HG03108 (cell line): ENCODE data around the gene TMEM254.
A peak's percentile ranks its signal among the peaks of the same experiment; 100 is the strongest.
"Not testable (repeated sequence)": the region's sequence is repeated elsewhere in the genome, so short reads cannot be mapped to it uniquely, and the experiment has no call there.

Experiments
- ATAC-seq: cut with Tn5 transposase; IDR thresholded peaks from one replicate; pipeline ENCODE4 v1.9.1; 2021; ENCODE audit warnings: moderate library complexity; ENCODE audit not compliant: unreplicated experiment

Gene TMEM254, protein sequence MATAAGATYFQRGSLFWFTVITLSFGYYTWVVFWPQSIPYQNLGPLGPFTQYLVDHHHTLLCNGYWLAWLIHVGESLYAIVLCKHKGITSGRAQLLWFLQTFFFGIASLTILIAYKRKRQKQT

DNA sequence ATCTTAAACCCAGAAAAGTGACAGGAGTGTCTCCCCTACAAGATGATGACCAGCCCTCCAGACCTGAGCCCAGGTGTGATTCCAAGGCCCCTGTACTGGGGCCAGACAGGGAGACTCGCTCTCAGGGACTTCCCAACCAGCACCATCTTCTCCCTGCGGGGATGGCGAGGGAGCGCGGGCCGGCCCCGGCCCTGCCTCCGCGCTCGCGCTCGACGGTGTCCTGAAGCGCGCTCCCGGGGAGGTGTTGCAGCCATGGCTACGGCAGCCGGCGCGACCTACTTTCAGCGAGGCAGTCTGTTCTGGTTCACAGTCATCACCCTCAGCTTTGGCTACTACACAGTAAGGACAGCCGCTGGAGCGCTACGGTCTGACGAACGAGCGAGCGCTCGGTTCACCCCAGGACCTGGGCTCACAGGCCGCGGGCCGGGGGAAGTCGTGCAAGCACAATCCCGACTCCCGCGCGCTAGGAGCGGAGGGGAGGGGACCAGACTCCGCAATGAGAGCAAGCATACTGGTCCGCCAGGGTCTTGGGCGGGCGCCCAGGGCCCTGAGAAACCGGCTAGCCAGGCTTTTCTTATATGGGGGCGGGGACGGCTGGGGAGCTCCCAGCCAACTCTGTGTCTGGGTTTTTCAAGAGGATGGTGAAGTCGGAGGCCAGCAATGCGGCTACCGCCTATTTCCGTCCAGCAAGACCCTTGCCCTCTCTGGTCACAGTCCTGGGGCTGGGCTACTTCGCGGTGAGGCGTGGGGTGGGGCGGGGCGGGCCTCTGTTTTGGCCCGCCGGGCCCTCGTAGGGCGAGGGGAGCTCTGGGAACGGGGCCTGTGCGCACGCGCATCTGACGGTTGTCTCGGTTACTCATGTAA lies at the start of gene TMEM254:
Gene TMEM254, plus strand, starts transcription at position 218 of the 864 bp plus-strand sequence. Its CDS starts 35 bp downstream, at position 253.
- peak; percentile 78 for ATAC-seq

DNA sequence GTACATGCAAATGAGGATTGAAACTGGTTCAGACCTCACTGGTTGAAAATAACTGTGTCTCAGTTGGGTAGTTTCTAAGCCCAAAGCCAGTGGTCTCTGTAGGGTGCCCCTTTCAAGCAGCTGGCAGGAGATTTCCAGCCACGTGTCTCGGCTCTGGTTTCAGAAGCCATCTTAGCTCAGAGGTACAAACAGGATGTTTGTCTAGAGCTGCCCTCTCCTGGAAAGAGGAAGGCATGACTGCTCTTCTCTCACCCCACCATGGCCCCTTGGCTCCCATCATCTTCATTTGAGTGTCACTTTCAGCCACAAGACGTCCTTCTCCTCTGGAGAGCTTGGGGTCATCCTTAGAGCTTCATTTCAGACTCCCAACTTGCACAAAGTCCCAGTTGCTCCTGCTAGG lies 49.3 kb upstream of the TMEM254 start:
- not testable (repeated sequence) for ATAC-seq

DNA sequence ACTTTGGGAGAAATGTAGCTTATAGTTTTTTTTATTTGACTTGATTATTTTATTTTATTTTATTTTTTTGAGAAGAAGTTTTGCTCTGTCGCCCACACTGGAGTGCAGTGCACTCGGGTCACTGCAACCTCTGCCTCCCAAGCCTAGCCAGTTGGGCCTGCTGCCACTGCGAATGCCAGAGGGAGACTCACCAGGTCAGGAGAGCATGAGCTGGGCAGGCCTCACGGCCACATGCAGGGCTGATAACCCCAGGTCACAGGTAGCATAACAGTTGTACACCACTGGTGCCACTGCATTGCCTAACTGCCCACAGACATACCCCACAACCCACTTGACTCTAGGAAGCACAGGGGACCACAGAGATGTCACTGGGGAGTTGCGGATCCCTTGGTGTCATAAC lies 48.6 kb upstream of the TMEM254 start:
- ATAC-seq = not testable (repeated sequence)

DNA sequence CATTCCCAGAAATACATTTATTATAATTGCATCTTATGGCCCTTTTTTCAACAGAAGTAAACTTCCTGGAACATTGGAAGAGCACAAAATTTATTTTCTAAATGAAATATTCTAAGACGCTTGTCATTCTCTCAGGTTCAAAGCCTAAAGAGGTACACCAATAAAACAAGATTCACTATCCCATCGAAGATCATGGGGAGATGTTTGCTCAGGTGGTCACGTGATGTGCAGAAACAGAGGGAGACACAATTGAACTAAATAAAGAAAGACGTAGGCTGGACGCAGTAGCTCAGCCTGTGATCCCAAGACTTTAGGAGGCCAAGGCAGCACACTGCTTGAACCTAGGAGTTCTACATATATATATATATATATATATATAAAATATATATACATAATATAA lies 46.0 kb upstream of the TMEM254 start:
- ATAC-seq = no peak

DNA sequence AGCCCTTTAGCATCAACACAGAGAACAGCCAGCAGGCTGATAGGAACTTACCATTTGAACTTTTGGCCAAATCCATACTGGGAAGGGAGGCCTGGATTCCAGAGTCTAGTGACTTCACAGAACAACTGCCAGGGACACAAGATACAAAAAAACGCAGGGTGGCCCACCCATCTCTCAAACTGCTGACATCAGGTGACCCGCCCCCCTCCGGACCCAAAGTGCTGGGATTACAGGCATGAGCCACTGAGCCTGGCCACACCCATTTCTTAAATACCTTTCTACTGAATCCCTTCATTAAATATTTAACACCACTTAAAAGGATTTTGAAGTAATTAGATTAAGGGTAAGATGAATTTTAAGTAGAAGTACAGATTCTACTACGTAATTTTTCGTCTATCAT lies 43.7 kb upstream of the TMEM254 start:
- not testable (repeated sequence) for ATAC-seq

DNA sequence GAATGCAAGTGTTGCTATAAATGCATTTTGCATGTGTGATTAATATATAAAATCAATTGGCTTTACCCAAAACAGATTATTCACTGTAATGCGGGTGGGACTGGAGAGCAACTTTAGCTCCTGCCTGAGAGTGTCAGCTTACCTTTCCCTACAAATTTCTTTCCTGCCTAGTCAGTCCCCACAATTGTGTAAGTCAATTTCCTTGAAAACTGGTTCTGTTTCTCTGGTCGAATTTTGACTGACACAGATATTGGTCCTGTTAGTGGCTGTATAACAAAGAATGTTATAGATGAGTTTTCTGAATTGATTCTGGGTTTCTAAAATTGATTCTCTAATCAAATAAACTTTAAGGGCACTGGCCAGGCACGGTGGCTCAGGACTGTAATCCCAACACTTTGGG lies 43.0 kb upstream of the TMEM254 start:
- not testable (repeated sequence) for ATAC-seq

DNA sequence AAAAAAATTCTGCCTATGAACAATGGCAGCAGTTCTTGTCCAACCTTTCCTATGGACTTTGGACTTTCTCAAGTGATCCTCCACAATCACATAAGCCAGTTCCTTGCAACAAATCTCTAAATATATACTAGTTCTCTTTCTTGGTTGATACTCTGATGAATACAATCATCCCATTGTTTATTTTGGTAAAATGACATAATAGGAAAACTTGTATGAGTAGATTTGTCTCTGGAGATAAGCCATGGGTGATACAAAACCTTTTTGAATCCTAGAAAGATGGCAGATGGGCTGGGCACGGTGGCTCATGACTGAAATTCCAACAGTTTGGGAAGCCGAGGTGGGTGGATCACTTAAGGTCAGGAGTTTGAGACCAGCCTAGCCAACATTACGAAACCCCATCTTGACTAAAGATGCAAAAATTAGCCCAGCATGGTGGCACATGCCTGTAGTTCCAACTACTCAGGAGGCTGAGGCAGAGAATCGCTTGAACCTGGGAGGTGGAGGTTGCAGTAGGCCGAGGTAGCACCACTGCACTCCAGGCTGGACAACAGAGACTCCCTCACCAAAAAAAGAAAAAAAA lies 41.5 kb upstream of the TMEM254 start:
- not testable (repeated sequence) for ATAC-seq

DNA sequence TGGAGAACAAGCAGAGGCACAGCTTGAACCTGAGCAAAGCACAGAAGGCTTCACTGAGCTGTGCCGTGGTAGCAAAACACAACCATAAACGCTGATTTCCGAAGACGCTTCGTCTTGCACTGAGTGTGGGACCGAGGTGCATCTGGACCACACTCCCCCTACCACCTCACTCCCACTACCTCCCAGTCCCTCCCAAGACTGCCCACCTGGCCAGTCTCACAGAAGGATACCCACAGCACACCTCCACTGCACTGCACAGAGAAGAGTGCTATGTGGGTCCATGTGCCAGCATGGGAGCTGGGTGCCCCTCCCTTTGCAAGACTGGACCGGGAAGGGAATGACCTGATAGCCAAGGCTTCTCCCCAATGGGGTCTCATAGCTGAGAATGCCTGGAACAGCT lies 40.2 kb upstream of the TMEM254 start:
- ATAC-seq = not testable (repeated sequence)

DNA sequence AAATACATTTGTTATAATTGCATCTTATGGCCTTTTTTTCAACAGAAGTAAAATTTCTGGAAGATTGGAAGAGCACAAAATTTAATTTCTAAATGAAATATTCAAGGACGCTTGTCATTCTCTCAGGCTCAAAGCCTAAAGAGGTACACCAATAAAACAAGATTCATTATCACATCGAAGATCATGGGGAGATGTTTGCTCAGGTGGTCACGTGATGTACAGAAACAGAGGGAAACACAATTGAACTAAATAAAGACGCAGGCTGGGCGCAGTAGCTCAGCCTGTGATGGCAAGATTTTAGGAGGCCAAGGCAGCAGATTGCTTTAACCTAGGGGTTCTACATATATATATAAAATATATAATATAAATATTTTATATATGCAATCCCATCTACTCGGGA lies 37.3 kb upstream of the TMEM254 start:
- ATAC-seq = no peak

DNA sequence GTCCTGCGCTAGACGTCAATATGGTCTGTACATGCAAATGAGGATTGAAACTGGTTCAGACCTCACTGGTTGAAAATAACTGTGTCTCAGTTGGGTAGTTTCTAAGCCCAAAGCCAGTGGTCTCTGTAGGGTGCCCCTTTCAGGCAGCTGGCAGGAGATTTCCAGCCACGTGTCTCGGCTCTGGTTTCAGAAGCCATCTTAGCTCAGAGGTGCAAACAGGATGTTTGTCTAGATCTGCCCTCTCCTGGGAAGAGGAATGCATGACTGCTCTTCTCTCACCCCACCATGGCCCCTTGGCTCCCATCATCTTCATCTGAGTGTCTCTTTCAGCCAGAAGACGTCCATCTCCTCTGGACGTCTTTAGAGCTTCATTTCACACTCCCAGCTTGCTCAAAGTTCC lies 33.5 kb upstream of the TMEM254 start:
- ATAC-seq = not testable (repeated sequence)

DNA sequence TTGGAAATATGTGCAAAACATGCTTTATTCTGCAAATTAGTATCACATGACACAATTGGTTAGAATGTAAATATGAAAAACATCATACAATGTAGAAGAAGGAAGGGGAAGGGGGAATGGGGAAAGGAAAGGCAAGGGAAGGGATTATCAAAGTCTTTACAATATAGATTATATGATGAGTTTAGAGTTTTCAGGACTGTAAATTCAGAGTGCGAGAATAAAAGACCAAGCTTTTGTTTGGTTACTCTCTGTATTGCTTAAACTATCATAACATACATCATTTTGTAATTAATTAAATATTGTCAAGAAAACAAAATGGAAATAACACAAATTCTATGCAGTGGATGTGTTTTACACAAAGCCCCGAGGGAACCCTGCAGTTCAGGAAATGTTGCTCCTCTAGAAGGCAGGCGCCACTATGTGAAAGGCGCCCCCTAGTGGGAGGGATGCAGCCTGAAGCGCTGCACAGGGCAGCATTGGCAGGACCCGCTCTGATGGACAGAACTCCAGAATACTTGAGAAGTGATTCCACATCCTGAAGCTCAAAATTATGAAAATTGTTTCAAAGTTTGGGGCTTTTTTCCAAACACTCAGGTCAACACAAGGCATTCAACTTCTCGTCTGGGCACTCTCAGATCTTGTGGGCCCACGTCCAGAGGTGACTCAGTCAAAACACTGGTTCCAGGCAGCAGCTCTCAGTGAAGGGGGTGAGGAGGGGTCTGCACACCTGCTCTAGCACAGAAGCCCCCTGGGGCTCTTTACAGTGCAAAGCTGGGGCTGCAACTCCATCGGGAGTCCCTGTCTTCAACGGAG lies 31.6 kb upstream of the TMEM254 start:
- peak; percentile 85 for ATAC-seq

DNA sequence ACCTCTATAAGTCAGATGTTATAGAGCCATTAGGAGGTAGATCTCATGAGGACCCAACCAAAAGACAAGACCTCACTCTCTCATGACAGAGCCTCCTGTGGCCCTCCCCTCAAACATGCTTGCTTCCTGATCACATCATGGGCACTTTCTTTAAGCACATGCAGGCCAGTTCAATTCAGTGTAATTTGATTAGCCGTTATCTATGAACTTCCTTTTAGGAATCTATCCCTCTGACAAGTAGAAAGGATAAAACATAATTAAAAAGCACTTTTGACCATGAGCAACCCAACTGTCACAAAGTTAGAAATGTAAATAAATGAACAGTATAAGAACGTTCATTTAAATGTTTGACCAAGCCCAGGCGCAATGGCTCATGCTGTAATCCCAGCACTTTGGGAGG lies 27.7 kb upstream of the TMEM254 start:
- no peak for ATAC-seq

DNA sequence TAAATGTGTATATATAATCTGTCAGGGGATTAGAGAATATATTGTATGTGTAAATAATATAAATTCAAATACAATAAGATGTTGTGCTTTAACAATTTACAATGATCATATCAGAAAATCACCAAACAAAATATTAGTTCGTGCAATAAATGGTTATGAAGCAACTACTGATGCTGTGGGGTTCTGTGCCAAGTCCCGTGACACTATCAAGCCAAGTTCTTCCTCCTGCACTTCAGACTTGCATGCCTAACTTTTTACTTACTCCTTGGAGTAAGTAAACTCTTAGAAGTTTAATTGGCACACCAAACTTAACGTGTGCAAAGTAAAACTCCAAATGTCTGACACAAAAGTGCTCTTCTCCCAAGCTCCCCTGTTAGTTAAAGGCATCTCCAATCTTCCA lies 26.5 kb upstream of the TMEM254 start:
- no peak for ATAC-seq

DNA sequence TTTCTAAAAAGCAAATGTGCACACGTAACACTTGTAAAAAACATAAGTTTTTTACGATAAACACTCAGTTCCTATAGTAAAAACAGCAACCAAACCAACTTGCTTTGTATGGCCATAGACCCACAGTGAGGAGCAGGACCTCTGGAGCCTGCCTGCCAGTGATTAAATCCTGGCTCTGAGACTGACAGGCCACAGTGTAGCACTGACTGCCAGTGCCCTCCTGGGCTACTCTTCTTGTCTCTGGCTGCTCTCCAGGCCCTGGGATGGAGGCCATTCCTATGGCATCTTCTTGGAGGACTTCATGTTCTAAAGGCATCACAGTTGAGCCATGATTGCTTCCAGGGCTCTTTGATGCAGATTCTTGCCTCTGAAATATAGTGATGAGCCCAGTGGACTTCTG lies 22.7 kb upstream of the TMEM254 start:
- ATAC-seq = no peak

DNA sequence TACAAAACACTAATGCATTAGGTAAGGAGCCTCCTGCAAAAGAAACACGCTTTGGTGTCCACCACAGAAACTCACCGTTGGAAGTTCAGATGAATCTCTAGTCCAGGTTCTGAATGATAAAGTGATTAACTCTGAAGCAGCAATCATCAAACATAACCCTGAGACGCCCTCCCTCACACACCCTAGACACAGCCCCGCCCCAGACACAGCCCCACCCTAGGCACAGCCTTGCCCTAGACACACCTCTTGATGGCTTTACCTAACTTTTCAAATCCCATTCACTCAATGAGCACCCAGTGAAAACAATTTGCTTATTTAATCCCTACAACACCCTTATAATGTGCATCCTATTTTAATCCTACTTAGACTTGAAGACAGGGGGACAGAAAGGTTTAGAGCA lies 21.3 kb upstream of the TMEM254 start:
- no peak for ATAC-seq

DNA sequence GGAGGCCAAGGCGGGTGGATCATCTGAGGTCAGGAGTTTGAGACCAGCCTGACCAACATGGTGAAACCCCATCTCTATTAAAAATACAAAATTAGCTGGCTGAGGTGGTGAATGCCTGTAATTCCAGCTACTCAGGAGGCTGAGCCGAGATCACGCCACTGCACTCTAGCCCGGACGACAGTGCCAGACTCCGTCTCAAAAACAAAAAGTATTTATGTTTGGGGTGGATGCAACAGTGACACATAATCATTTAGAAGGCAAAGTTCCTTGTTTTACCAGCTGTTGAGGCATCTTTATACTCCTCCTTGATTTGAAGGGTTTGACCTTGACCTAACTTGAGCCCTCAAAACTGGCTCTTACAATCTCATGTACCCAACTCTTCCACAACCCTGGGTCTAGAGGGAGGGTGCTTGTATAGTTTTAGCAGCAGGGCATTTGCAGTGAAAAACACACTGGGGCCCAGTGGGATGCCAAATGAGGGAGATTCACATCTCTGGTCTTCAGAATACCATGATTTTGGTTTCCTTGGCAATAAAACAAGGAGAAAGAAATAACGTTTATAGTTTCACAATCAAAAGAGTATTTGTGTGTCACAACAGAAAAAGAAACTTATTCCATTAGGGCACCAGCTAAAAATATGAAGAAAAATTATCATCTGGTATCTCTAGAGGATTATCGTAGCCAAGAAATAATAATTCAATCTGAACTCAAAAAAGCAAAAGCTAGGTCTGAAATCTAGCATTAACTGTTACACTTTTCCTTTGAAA lies 14.2 kb upstream of the TMEM254 start:
- ATAC-seq = no peak

DNA sequence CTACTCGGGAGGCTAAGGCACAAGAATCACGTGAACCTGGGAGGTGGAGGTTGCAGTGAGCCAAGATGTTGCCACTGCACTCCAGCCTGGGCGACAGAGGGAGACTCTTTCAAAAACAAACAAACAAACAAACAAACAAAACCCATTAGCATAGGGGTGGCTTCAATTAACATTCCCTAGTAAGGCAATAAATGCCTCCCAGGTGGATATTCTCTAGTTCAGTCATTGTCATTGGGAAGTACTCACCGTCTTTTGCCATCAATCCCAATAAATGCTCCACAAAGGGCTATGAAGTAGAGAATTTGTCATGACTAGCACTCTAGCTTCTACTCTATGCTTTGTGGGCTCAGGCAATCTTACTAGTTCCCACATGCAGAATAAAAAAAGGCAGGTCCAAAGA lies 11.7 kb upstream of the TMEM254 start:
- no peak for ATAC-seq

DNA sequence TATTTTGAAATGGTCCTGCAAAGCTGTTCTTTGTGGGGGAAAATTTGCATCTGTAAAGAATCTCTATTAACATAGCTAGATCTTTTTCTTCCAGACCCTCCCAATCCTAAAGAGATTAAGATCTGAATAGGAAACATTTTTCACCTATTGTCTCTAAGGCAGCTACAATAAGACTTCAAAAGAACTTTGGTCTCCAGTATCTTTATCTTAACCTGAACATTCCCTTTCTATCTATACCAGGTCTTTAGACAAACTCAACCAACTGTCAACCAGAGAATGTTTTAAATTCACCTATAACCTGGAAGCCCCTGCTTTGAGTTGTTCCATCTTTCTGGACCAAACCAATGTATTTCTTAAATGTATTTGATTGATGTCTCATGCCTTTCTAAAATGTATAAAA lies 10.6 kb upstream of the TMEM254 start:
- ATAC-seq = not testable (repeated sequence)

DNA sequence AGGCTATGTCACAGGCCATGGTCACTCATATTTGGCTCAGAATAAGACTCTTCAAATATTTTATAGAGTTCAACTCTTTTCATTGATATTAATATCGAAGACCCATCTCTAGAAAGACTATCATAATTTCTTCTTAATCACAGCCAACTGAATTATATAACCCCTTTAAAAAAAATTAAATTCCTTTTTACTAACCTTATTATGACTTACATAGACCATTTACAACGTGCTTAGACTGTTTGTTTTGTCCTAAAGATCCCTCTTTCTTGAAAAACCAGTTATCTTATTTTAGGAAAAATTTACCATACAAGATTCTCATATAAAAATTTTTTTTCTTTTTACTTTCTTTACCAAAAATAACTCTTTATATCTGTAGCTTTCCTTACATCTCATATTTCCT lies 10.2 kb upstream of the TMEM254 start:
- no peak for ATAC-seq

DNA sequence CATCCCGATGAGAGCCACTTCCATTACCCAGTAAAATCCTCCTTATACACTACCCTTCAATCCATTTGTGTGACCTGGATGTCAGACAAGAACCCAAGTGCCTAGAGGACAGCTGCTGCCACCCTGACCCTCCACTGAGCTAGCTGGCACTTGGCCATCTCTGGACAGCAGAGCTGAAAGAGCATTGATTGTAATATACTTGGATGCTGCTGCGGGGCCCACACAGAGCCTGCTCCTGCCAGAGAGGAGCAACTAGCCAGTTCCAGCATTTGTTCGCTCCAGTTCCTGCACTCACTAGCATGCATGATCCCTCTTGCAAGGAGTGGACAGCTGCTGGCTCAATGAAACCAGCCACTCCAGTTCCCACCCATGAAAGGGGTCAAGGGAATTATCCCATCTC lies 8.4 kb upstream of the TMEM254 start:
- no peak for ATAC-seq

DNA sequence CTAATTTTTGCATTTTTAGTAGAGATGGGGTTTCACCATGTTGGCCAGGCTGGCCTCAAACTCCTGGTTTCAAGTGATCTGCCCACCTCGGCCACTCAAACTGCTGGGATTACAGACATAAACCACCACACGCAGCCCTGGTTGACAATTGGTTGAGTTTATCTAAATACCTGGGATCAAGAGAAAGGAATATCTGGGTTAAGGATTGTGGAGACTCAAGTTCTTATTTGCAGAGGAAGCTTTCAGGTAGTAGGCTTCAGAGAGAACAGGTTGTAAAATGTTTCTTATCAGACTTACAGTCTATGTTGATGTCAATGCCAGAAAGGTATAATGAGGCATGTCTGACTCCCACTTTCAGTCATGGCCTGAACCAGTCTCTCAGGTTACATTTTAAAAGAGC lies 5.9 kb upstream of the TMEM254 start:
- ATAC-seq = no peak
